ENCODE results near the gene ABCC1.
"Not testable (repeated sequence)": the region's sequence is repeated elsewhere in the genome, so short reads cannot be mapped to it uniquely, and the experiment has no call there.

The ABCC1 gene

DNA sequence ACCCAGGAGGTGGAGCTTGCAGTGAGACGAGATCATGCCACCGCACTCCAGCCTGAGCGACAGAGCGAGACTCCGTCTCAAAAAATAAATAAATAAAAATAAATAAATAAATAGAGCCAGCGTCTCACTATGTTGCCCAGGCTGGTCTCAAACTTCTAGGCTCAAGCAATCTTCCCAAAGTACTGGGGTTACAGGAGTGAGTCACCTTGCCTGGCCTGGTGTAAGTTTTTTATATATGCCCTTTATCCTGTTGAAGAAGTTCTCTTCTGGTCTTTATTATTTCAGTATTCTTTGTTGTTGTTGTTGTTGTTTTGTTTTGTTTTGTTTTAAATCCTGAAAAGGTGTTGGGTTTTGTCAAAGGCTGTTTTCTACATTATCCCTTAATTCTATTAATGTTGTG is 30.1 kb upstream of the ABCC1 start:
- H3K9me3 ChIP-seq (ENCODE audit: control insufficient read depth, low read length), result no peaks in the 10 kb centered on the region
- H3K4me1 ChIP-seq (ENCODE audit: control insufficient read depth, insufficient read depth, low read length), result no peaks in the 10 kb centered on the region
- no peaks in the 10 kb centered on the region for H3K36me3 ChIP-seq (ENCODE audit: control insufficient read depth, insufficient read depth, low read length)
- H3K9ac ChIP-seq (ENCODE audit: low read length), result no peak overlapping the region
- no peaks in the 10 kb centered on the region for H3K27me3 ChIP-seq (ENCODE audit: control insufficient read depth, insufficient read depth, low read length)
- no peak overlapping the region for H3K4me3 ChIP-seq (ENCODE audit: low read length)

GRCh38 chr16:15924996-15925395 is 24.4 kb upstream of the ABCC1 start:
- Histone ChIP-seq H3K9ac (ENCODE audit: low read length) (no peak overlapping the region), H3K36me3 (ENCODE audit: control insufficient read depth, insufficient read depth, low read length) (no peaks in the 10 kb centered on the region), H3K4me1 (ENCODE audit: control insufficient read depth, insufficient read depth, low read length) (no peaks in the 10 kb centered on the region), H3K27me3 (ENCODE audit: control insufficient read depth, insufficient read depth, low read length) (no peaks in the 10 kb centered on the region), H3K9me3 (ENCODE audit: control insufficient read depth, low read length) (no peaks in the 10 kb centered on the region), H3K4me3 (ENCODE audit: low read length) (no peak overlapping the region)

GRCh38 chr16:15925631-15926030 is 23.8 kb upstream of the ABCC1 start:
- Histone ChIP-seq H3K36me3 (ENCODE audit: control insufficient read depth, insufficient read depth, low read length) (no peaks in the 10 kb centered on the region), H3K27me3 (ENCODE audit: control insufficient read depth, insufficient read depth, low read length) (no peaks in the 10 kb centered on the region), H3K9ac (ENCODE audit: low read length) (no peak overlapping the region), H3K4me1 (ENCODE audit: control insufficient read depth, insufficient read depth, low read length) (no peaks in the 10 kb centered on the region), H3K4me3 (ENCODE audit: low read length) (no peak overlapping the region), H3K9me3 (ENCODE audit: control insufficient read depth, low read length) (no peaks in the 10 kb centered on the region)

GRCh38 chr16:15928261-15929104 is 20.9 kb upstream of the ABCC1 start:
- H3K9me3 ChIP-seq (ENCODE audit: control insufficient read depth, low read length), result no peaks in the 10 kb centered on the region
- H3K4me1 ChIP-seq (ENCODE audit: control insufficient read depth, insufficient read depth, low read length), result no peaks in the 10 kb centered on the region

DNA sequence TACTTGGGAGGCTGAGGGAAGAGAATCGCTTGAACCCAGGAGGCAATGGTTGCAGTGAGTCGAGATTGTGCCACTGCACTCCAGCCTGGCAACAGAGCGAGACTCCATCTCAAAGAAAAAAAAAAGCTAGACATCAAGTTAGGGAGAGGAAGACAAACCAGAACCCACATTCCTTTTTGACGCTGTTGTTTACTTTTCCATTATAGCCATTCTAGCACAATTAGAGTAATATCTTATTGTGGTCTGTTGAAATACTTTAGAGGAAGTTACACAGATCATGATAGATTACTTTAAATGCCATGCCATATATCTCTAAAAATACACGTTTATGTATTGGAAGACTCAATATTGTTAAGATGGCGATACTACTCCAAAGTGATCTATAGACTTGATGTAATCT is 16.5 kb upstream of the ABCC1 start:
- Histone ChIP-seq H3K36me3 (ENCODE audit: control insufficient read depth, insufficient read depth, low read length) (no peaks in the 10 kb centered on the region), H3K9me3 (ENCODE audit: control insufficient read depth, low read length) (no peaks in the 10 kb centered on the region), H3K4me1 (ENCODE audit: control insufficient read depth, insufficient read depth, low read length) (no peaks in the 10 kb centered on the region)

More at GRCh38 chr16:15928261-15929104, 20.9 kb upstream of the ABCC1 start:
- no peak overlapping the region for H3K9ac ChIP-seq (ENCODE audit: low read length)
- no peaks in the 10 kb centered on the region for H3K27me3 ChIP-seq (ENCODE audit: control insufficient read depth, insufficient read depth, low read length)
- H3K4me3 ChIP-seq (ENCODE audit: low read length), result no peak overlapping the region
- no peaks in the 10 kb centered on the region for H3K36me3 ChIP-seq (ENCODE audit: control insufficient read depth, insufficient read depth, low read length)

GRCh38 chr16:15933781-15934180 is 15.6 kb upstream of the ABCC1 start:
- Histone ChIP-seq H3K27me3 (ENCODE audit: control insufficient read depth, insufficient read depth, low read length) (no peaks in the 10 kb centered on the region), H3K36me3 (ENCODE audit: control insufficient read depth, insufficient read depth, low read length) (no peaks in the 10 kb centered on the region), H3K4me3 (ENCODE audit: low read length) (no peak overlapping the region), H3K9ac (ENCODE audit: low read length) (no peak overlapping the region), H3K9me3 (ENCODE audit: control insufficient read depth, low read length) (no peaks in the 10 kb centered on the region), H3K4me1 (ENCODE audit: control insufficient read depth, insufficient read depth, low read length) (no peaks in the 10 kb centered on the region)

More for the DNA sequence above, 16.5 kb upstream of the ABCC1 start:
- Histone ChIP-seq H3K27me3 (ENCODE audit: control insufficient read depth, insufficient read depth, low read length) (no peaks in the 10 kb centered on the region), H3K9ac (ENCODE audit: low read length) (no peak overlapping the region), H3K4me3 (ENCODE audit: low read length) (no peak overlapping the region)

DNA sequence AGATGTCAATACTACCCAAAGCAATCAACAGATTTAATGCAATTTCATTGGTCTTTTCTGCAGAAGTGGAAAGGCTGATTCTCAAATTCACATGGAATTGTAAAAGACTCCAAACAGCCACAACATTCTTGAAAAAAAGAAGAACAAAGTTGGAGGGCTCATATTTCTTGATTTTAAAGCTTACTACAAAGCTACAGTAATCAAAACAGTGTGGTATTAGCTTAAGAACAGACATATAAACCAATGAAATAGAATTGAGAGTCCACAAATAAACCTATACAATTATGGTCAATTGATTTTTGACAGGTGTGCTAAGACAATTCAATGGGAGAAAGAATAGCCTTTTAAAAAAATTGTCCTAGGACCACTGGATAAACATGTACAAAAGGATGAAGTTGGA is 14.4 kb upstream of the ABCC1 start:
- no peaks in the 10 kb centered on the region for H3K9me3 ChIP-seq (ENCODE audit: control insufficient read depth, low read length)
- no peaks in the 10 kb centered on the region for H3K27me3 ChIP-seq (ENCODE audit: control insufficient read depth, insufficient read depth, low read length)
- no peaks in the 10 kb centered on the region for H3K36me3 ChIP-seq (ENCODE audit: control insufficient read depth, insufficient read depth, low read length)
- no peak overlapping the region for H3K9ac ChIP-seq (ENCODE audit: low read length)
- no peaks in the 10 kb centered on the region for H3K4me1 ChIP-seq (ENCODE audit: control insufficient read depth, insufficient read depth, low read length)
- no peak overlapping the region for H3K4me3 ChIP-seq (ENCODE audit: low read length)

DNA sequence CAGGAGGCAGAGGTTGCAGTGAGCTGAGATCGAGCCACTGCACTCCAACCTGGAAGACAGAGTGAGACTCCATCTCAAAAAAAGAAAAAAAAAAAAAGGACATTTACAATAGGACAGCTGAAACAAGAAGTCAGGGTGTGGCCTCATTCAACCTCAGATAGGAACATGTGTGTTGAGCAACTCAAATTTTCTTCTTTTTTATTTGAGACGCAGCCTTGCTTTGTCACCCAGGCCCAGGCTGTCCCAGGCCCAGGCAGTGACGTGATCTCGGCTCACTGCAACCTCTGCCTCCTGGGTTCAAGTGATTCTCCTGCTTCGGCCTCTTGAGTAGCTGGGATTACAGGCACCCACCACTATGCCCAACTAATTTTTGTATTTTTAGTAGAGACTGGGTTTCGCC is 12.6 kb upstream of the ABCC1 start:
- H3K9me3 ChIP-seq (ENCODE audit: control insufficient read depth, low read length); H3K4me3 ChIP-seq (ENCODE audit: low read length); H3K36me3 ChIP-seq (ENCODE audit: control insufficient read depth, insufficient read depth, low read length); H3K4me1 ChIP-seq (ENCODE audit: control insufficient read depth, insufficient read depth, low read length); H3K9ac ChIP-seq (ENCODE audit: low read length); H3K27me3 ChIP-seq (ENCODE audit: control insufficient read depth, insufficient read depth, low read length): not testable (repeated sequence)

- peaks cover 10% of the 10 kb centered on the region for H3K4me1 ChIP-seq (ENCODE audit: control insufficient read depth, insufficient read depth, low read length)
- no peak overlapping the region for H3K4me3 ChIP-seq (ENCODE audit: low read length)
- H3K9ac ChIP-seq (ENCODE audit: low read length), result no peak overlapping the region
- no peaks in the 10 kb centered on the region for H3K36me3 ChIP-seq (ENCODE audit: control insufficient read depth, insufficient read depth, low read length)
- H3K9me3 ChIP-seq (ENCODE audit: control insufficient read depth, low read length), result no peaks in the 10 kb centered on the region
- no peaks in the 10 kb centered on the region for H3K27me3 ChIP-seq (ENCODE audit: control insufficient read depth, insufficient read depth, low read length)
Observed at GRCh38 chr16:15942931-15943690, 6.3 kb upstream of the ABCC1 start.

GRCh38 chr16:15946257-15947044 is 3.0 kb upstream of the ABCC1 start:
- Histone ChIP-seq H3K9me3 (ENCODE audit: control insufficient read depth, low read length) (no peaks in the 10 kb centered on the region), H3K4me1 (ENCODE audit: control insufficient read depth, insufficient read depth, low read length) (peaks cover 22% of the 10 kb centered on the region), H3K9ac (ENCODE audit: low read length) (no peak overlapping the region)

GRCh38 chr16:15947983-15948509 is 1.4 kb upstream of the ABCC1 start:
- no peaks in the 10 kb centered on the region for H3K36me3 ChIP-seq (ENCODE audit: control insufficient read depth, insufficient read depth, low read length)
- H3K9ac ChIP-seq (ENCODE audit: low read length), result no peak overlapping the region
- H3K4me3 ChIP-seq (ENCODE audit: low read length), result no peak overlapping the region
- no peaks in the 10 kb centered on the region for H3K27me3 ChIP-seq (ENCODE audit: control insufficient read depth, insufficient read depth, low read length)
- peaks cover 29% of the 10 kb centered on the region for H3K4me1 ChIP-seq (ENCODE audit: control insufficient read depth, insufficient read depth, low read length)
- no peaks in the 10 kb centered on the region for H3K9me3 ChIP-seq (ENCODE audit: control insufficient read depth, low read length)

More at GRCh38 chr16:15946257-15947044, 3.0 kb upstream of the ABCC1 start:
- no peaks in the 10 kb centered on the region for H3K27me3 ChIP-seq (ENCODE audit: control insufficient read depth, insufficient read depth, low read length)
- no peak overlapping the region for H3K4me3 ChIP-seq (ENCODE audit: low read length)
- no peaks in the 10 kb centered on the region for H3K36me3 ChIP-seq (ENCODE audit: control insufficient read depth, insufficient read depth, low read length)
